Activated T-helper 9 cell treated with anti-CD3 and anti-CD28 coated beads, Interleukin-2, amount 50 U/mL, for 16 hours (primary cell): Measurements from ENCODE around the gene TSC22D2.

Source experiments
- DNase-seq: peaks from one replicate; pipeline ENCODE4 v3.0.0-alpha.2; 2020; ENCODE audit warnings: low read depth

Gene TSC22D2

DNA sequence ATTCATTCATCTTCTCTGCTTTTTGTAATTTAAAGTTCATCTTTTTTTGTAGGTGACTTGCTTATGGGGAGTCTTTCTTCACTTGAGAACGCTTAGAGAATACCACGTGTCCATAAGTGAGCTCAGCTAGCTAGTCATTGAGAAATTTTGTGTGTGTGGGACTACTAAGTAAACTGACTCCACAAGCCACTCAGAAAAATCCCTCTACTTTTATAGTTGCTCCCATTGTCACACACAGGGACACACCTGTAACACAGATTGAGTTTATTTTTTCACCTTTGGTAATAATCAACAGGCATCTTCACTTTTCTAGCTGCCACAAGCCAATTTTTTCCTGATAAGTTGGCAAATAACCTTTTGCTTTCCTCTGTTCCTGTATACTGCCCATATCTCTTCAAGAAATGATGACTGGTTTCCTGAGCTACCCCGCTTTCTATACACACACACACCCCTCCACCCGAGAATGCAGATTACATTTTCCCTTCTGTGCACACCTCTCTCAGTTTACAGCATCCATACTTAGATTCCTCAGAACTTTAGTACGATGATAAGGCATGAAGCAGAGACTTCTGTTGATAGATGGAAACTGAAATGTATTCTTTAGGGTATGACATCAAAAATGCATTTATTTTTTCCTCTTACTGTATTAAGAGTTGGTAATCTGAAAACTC is 4.6 kb downstream of the TSC22D2 start:
- DNase-seq = no peak

DNA sequence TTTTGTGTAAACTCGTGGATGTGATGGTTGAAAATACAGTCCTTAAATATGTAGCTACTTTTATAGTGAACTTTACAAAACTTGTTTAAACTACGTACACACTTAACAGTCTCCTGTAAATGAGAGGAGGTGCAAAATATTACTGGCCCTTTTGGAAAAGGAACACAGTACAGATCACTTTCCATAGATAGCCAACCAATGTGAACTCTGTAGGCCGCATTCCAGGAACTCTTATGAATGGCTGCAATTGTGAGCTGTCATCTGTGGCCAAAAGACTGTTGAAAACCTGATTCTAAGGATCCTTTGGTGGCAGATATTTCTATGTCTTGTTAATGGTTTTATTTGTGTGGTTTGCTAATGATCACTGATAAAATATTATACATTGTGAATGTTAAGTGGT is 6.2 kb downstream of the TSC22D2 start:
- no peak for DNase-seq

DNA sequence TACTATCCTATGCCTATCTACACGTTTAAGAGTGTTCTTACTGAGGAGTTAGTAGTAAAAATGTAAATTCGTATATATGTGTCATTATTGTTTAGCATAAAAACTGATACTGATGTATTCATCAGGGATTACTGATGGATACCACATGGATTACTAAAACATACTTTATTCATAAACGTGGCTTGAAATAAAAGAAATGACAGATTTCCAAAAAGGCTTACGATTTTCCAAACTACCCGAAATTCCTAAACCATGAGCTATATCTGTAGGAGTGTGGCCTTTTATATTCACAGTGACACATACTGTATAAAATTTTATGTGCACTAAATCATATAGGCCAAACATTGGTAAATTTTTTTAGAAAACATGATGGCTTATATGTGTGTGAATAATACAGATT is 6.9 kb downstream of the TSC22D2 start:
- no peak for DNase-seq

DNA sequence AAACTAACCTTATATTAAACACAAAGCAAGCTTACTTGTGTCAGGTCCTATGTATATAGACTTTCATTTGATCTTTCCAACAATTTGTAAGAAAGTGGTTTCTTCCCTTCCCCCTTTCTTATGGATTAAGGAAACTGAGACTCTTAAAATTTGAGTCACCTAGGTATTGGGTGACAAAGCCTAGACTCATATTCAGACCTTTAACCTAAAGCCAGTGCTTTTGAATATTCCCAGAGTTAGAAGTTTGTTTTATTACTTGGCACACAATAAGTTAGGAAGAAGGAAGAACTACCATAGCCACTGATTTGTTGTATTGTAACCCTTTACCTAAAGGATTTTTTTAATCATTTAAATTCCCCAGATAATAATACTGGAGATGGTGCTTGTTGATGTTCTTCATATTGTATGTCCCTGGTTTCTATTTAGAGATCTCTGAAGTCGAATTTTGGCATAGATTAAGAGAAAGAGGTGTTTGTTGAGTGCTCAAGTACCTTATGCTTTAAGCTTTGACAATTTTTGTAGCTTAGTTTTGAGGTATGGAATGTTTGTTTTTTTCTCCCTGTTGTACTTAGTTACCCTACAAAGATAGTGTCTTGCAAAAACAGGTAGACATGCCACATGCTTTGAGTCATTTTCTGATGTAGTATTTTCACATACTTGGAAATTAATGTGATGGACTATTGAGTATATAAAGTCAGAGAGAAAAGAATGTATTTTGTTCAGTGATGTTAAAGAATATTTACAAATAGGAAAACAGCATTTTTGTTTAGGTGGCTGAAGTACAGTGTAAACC is 11.2 kb downstream of the TSC22D2 start:
- no peak for DNase-seq

DNA sequence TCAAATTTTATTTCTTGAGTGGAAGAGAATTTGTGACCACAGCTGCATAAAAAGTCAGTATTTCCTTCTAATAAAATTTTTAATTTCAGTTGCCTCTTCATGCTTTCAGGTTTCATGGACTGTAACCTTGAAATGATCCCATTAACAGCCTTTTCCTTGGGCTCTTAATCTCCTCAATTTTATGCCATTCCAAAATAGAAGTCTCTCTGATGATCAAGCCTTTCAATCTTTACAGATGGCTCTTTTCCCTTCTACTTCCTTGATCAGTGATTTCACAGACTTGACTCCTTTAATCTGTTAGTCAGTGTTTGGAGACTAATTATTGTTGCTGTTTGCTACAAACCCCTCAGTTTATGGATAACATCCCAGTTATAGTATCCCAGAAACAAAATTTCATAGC is 11.9 kb downstream of the TSC22D2 start:
- no peak for DNase-seq

DNA sequence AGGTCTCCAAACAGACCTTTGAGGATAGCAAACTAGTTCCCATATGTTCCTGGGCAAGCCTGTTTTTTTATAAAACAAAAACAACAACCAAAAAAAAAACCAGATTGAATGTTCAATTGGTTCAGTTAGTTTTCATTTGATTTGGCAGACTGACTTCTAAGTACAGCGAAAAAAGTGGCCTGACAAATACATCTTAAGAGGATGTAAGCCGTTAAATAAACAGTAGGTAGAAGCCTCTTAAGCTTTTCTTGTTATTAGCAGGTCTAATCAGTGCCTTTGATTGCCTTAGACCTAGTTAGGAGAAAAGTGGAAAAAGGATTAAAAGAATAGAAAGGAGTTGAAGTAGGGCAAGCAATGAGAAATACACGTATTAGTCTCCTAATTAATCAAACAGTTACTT is 13.2 kb downstream of the TSC22D2 start:
- no peak for DNase-seq

DNA sequence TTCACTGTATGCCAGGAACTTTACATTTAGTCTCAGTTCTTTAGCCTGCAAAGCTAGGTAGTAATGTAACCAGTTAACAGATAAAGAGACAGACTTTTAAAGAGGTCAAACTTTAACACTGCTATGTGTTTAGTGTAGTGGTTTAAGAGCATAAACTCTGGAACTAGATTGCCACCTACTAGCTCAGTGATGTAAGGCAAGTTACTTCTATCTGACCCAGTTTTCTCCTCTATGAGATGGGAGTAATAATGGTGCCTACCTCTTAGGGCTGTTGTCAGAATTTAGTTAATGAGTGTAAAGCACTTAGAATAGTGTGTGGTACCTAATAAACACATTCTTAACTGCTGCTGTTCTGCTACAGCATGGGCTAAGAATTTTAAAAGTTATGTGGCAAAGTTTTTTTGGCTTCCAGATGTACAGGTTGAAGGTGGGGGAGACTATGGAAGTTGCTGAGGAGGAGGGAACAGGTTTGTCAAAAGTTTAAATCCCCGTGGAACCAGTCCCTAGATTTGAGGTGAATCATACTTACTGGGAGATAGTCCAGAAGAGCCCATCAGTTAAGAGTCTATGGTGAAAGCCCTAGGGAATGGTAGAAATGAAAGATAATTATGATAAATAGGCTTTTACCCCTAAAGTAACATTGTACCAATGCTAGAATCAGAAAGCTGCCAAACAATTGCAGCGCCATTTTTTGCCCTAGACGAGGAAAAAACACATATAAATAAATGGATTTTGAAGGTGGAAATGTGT is 13.9 kb downstream of the TSC22D2 start:
- no peak for DNase-seq

DNA sequence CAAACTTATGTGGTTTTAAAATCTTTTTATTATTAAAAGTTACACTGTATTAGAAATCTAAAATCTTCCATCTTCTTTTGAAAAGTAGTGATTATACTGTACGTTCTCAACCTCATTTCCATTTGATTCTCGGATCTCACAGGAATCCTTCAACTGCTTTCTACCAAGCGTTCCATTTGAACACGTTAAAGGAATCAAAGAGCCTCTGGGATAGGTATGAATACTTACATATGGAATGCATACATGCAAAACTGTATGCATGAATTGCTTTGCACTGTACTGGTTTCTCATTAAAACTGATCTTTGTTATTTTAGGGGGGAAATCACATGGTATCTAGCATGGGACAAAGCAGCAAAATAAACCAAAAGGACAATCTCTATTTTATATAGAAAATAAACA is 14.8 kb downstream of the TSC22D2 start:
- DNase-seq = no peak

DNA sequence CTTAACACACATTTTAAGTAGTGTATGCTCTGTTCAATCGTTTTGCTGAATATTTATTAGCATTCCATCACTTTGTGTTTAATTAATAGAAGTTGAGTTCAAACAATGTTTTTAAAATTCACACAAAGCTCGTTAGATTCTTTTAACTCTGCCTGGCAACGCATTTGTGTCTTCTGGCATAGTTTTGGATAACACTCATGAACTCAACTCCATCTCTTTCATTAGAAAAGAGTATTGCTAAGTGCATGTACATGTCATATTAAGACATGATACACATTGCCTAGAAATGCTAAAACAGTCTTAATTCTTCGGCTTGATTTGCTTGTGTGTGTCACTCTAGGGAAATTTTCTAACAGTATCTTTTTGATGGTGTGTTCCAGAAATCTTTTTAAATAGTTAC is 15.7 kb downstream of the TSC22D2 start:
- DNase-seq = no peak

DNA sequence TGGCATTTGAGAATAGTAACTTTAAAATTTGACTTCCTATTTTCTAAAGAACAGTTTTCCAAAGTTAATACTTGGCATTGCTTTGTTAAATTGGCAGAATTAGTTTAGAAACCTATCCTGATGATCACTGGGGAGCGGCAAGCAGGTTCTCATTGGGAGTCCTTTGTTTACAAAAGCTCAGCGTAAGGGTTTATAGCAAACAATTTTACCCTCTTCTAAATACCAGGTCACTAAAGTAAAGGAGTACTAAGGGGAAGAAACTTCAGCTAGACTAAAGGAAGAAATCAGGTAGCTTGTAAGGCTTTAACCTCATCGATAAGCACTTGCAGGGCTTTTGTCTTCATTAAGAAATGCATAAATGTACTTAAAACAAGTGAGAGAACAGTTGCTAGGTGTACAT is 18.2 kb downstream of the TSC22D2 start:
- no peak for DNase-seq

DNA sequence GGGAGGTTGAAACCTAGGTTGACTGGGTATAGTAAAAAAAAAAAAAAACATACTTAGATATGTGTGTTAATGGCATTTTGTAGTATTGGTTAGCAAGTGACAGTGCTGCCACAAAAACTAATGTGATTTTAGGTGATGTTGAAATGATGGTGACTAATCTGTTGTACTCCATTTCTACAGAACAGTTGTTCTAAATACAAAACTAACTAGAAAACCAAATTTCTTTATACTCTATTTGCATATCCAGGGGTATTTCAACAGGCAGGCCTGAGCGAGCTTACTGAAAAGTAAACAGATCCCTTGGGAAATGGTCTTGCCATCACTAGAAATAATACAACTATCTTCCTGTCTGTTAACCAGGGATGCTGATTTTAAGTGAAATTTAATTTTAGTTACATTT is 20.5 kb downstream of the TSC22D2 start:
- no peak for DNase-seq

DNA sequence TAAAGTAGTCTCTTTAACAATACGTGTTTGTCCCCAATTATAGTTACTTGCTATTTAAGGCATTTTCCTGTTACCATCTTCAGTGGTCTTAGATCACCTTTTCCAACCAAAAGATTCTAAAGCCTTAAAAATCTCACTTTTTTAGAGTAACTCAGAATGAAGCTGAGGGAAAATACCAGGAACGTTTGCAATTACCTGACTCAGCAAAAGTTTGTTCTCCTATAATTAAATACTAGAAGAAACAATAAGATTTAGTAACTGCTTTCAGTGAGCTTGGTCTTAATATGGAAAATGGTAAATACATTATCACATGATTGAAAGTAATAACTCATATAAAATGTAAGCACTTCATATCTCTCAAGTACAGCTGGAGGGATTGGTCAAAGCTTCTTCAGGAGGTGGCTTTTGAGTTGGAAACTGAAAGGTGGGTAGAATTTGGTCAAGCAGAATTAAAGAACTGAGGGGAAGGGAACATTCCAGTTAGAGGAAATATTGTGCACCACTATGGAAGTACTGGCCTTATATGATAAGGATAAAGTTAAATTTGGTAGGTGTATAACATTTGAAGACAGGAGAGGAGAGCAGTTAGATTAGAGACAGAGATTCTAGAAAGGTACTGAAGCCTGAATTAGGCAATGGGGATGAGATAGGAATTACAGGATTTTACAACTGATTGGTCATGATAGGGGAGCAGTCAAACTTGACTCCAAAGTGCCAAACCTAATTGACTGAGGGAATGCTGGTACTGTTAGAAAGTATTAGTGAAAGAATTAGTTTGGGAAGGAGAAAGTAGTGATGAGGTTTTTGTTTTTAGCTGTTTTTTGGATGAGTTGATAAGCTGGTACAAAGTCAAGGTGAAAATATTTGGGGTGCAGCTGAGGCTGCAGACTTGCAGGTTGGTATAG is 21.9 kb downstream of the TSC22D2 start:
- no peak for DNase-seq

DNA sequence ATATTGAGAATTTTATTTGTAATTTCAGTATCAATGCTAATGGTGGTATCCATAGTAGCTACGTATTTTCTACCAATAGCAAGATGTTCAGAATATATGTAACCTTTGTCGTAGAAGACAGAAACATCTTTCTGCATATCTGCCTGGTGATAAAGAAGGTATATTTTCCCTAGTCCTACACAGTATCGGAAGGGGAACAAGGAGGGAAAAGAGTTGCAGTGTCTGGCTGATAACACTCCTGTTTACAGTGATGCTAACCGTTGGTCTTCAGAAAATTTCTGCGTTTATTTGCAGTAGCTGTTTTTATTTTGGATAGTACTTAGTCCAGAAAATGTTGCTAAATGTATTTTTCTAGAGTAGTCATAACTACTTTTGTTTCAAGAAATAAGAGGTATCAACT is 25.2 kb downstream of the TSC22D2 start:
- DNase-seq = no peak

DNA sequence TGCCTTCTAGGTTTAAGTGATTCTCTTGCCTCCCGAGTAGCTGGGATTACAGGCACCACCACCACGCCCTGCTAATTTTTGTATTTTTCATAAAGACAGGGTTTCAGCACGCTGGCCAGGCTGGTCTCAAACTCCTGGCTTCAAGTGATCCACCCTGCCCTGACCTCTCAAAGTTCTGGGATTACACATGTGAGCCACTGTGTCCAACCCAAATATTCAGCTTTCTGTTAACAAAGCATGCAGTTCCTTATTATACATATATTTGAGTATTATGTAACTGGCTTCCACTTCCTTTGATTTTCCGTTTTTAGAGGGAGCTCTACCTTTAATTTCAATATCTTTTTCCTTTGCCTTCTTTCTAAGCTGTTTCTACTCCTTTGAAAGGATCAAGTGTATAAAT is 26.1 kb downstream of the TSC22D2 start:
- DNase-seq = no peak

DNA sequence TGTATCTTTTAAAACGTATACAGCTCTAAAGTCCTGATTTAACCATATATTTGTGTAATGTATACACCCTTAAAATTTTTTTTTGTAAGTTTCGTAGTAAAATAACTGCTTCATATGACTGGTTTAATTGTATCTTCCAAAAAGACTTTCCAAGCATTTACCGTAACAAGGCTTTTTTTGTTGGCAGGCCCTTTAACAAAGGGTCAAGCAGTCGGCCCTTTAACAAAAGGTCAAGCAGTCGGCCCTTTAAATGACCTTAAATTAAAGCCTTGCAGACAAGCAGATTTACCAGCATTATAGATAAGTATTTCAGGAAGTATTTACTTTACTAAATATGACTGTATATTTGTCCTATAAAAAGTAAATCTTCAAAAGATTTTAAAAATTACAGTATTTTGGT is 28.1 kb downstream of the TSC22D2 start:
- no peak for DNase-seq

DNA sequence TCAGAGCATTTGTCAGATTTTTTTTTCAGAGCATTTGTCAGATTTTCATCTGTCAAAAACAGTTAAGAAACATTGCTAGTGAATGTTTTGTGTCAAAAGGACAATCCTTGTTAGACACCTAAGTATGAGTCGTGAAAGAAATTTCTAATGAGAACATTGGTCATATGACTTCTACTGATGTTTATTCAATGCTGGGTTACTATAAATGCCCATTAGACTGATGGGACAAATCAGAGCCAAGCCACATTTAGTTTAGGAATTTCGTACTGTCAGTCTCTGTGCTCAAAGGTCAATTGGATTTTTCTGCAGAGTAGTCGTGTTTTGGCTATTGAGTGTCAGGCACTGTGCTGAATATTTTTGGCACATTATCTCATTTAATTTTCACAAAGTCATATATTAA is 31.6 kb downstream of the TSC22D2 start:
- DNase-seq = no peak

DNA sequence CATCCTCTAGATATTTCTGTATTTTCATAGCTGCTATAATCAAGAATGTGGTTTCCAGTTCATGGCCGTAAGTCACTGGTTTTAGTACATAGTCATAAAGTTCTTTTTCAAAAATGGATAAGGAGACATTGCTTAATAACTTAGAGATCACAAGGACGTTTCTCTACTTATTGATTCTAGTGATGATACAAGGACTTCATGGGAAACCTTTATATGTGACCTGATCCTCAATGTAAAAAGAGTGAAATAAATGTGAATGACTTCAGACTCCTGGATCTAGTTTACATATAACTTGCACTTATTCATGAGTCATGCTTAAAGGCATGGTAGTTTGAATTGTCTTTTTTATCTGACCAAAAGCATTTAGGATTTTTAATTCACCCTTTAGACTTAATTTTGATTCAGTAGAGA is 35.2 kb downstream of the TSC22D2 start:
- DNase-seq = no peak

DNA sequence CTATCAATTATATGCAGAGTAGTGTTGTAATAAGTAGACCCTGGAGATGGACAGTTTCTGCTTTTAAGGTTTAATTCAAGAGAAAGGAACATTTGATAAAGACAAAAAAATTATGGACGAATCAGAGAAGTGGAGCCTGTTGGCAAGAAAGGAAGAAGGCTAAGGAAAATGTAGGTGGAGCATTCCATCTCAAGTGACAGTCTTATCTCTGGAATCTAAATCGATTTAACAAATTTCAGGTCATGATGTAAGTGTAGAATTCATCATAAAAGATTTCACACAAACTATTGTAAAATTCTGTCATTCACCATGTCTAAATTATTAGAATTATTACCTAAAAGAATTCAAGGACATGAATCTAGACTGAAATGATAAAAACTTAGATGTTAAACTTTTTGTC is 36.3 kb downstream of the TSC22D2 start:
- no peak for DNase-seq

DNA sequence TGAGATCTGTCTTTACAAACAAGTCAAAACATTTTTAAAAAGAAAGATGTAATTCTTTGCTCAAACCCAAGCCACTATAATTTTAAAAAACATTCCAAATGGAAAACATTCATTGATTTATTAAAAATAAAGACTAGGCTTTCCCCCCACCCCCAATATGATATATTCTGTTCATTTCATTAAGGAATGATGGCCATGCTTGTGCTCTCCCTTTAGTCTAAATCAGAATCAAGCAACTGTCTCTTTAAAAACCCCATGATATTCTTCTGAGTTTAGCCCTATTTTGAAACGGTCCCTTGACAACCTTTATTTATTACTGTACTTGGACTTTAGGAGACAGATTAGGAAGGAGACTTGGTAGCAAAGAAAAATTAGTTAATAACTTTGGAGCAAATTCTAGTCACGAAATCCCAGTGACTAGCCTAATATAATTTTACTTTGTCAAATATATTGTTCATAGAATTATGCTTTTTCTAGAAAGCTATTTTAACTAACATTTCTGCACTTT is 38.4 kb downstream of the TSC22D2 start:
- DNase-seq = no peak

DNA sequence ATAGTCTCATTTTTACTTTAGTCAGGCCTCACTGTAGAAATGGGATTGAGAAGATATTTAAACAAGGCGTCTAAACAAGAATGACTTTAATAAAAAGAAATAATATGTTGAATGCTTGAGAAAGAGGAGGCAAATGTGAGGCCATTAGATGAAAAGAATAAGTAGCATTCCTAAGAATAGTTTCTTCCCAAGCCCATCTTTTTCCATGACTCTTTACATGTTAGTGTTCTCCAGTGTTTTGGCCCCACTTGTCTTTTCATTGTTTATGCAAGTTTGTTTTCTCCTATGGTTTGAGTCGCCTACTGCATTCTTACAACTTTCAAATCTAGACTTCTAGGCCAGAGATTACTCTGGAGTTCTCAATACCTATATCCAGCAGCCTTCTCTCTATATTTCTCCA is 39.0 kb downstream of the TSC22D2 start:
- DNase-seq = no peak

DNA sequence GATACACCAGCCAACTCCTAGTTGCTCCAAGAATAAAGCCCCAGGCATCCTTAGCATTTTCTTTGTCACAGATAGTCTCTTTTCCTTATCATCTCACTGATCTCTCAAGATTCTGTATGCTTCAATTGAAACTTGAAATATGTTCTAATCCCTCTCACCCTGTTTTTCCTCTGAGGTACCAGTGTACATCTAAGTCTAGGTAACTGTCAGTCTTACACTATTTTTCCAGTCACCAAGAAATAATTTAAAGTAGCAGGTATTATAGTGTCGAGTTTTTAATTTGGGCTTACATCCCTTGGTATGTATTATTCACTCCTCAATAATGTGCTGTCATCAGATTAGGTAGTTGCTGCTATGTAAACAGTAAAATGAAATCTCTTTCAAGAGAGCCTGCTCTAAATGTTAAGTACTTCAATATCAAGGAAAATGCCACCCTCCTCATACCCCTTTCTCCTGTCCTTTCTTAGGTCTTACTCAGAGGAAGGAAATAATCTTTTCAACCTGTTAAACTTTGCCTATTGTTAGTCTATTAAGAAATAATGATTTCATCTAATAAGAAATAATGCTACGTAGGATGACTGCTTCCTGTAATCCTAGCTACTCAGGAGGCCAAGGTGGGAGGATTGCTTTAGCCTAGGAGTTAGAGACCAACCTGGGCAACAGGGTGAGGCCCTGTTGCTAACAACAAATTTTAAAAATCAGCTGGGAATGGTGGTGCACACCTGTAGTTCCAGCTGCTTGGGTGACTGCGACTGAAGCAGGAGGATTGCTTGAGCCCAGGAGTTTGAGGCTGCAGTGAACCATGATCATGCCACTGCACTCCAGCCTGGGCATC is 39.8 kb downstream of the TSC22D2 start:
- DNase-seq = no peak
